ENCODE results near the gene ECHDC3. TPM values are rescaled to one million over a fixed set of nuclear protein-coding genes. Genes with fewer than 3 reads are reported as not detected.

Gene ECHDC3
- total and polyA plus RNA-seq, 2 of the 13 experiments (the other 11 are each of a cell fraction or from before 2014, with no cell fraction given), result not detected

DNA sequence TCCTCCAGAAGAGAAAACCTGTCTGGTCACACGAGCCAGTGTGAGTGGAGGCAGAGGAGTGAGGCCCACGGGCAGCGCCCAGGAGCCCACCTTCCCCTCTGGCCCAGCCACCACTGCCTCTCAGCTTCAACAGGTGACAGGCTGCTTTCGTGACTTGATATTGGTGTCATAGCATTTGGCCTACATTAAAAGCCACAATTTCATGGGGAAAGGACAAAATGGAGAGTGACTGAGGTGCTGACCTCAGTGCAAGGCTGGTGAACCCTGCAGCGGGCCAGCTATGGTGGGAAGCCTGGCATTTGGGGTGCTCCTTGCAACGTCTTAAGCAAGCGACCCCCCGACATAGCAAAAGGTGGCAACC is 21.3 kb downstream of the ECHDC3 start (continued):
- TF ChIP-seq, protein P1, sequence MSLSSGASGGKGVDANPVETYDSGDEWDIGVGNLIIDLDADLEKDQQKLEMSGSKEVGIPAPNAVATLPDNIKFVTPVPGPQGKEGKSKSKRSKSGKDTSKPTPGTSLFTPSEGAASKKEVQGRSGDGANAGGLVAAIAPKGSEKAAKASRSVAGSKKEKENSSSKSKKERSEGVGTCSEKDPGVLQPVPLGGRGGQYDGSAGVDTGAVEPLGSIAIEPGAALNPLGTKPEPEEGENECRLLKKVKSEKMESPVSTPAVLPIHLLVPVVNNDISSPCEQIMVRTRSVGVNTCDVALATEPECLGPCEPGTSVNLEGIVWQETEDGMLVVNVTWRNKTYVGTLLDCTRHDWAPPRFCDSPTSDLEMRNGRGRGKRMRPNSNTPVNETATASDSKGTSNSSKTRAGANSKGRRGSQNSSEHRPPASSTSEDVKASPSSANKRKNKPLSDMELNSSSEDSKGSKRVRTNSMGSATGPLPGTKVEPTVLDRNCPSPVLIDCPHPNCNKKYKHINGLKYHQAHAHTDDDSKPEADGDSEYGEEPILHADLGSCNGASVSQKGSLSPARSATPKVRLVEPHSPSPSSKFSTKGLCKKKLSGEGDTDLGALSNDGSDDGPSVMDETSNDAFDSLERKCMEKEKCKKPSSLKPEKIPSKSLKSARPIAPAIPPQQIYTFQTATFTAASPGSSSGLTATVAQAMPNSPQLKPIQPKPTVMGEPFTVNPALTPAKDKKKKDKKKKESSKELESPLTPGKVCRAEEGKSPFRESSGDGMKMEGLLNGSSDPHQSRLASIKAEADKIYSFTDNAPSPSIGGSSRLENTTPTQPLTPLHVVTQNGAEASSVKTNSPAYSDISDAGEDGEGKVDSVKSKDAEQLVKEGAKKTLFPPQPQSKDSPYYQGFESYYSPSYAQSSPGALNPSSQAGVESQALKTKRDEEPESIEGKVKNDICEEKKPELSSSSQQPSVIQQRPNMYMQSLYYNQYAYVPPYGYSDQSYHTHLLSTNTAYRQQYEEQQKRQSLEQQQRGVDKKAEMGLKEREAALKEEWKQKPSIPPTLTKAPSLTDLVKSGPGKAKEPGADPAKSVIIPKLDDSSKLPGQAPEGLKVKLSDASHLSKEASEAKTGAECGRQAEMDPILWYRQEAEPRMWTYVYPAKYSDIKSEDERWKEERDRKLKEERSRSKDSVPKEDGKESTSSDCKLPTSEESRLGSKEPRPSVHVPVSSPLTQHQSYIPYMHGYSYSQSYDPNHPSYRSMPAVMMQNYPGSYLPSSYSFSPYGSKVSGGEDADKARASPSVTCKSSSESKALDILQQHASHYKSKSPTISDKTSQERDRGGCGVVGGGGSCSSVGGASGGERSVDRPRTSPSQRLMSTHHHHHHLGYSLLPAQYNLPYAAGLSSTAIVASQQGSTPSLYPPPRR (CRISPR knock-in tag; IDR thresholded peaks at IDR 0.05; ENCODE audit: borderline replicate concordance), result no peak
- TF ChIP-seq MLLT10 (CRISPR knock-in tag; IDR thresholded peaks at IDR 0.05) (no peak), SMARCE1 (IDR thresholded peaks at IDR 0.05; ENCODE audit: borderline replicate concordance) (no peak), ATF1 (CRISPR knock-in tag; IDR thresholded peaks at IDR 0.05) (no peak), ZNF703 (CRISPR knock-in tag; IDR thresholded peaks at IDR 0.05; ENCODE audit: borderline replicate concordance) (no peak)
- TF ChIP-seq, protein P2, sequence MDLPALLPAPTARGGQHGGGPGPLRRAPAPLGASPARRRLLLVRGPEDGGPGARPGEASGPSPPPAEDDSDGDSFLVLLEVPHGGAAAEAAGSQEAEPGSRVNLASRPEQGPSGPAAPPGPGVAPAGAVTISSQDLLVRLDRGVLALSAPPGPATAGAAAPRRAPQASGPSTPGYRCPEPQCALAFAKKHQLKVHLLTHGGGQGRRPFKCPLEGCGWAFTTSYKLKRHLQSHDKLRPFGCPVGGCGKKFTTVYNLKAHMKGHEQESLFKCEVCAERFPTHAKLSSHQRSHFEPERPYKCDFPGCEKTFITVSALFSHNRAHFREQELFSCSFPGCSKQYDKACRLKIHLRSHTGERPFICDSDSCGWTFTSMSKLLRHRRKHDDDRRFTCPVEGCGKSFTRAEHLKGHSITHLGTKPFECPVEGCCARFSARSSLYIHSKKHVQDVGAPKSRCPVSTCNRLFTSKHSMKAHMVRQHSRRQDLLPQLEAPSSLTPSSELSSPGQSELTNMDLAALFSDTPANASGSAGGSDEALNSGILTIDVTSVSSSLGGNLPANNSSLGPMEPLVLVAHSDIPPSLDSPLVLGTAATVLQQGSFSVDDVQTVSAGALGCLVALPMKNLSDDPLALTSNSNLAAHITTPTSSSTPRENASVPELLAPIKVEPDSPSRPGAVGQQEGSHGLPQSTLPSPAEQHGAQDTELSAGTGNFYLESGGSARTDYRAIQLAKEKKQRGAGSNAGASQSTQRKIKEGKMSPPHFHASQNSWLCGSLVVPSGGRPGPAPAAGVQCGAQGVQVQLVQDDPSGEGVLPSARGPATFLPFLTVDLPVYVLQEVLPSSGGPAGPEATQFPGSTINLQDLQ (CRISPR knock-in tag; IDR thresholded peaks at IDR 0.05), result no peak
- TF ChIP-seq, protein P3, sequence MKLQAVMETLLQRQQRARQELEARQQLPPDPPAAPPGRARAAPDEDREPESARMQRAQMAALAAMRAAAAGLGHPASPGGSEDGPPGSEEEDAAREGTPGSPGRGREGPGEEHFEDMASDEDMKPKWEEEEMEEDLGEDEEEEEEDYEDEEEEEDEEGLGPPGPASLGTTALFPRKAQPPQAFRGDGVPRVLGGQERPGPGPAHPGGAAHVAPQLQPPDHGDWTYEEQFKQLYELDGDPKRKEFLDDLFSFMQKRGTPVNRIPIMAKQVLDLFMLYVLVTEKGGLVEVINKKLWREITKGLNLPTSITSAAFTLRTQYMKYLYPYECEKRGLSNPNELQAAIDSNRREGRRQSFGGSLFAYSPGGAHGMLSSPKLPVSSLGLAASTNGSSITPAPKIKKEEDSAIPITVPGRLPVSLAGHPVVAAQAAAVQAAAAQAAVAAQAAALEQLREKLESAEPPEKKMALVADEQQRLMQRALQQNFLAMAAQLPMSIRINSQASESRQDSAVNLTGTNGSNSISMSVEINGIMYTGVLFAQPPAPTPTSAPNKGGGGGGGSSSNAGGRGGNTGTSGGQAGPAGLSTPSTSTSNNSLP (IDR thresholded peaks at IDR 0.05; ENCODE audit: low read depth, low read length), result no peak
- TF ChIP-seq, protein P4, sequence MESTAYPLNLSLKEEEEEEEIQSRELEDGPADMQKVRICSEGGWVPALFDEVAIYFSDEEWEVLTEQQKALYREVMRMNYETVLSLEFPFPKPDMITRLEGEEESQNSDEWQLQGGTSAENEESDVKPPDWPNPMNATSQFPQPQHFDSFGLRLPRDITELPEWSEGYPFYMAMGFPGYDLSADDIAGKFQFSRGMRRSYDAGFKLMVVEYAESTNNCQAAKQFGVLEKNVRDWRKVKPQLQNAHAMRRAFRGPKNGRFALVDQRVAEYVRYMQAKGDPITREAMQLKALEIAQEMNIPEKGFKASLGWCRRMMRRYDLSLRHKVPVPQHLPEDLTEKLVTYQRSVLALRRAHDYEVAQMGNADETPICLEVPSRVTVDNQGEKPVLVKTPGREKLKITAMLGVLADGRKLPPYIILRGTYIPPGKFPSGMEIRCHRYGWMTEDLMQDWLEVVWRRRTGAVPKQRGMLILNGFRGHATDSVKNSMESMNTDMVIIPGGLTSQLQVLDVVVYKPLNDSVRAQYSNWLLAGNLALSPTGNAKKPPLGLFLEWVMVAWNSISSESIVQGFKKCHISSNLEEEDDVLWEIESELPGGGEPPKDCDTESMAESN (CRISPR knock-in tag; conservative IDR thresholded peaks at IDR 0.05), result no peak

All from HepG2 (cell line).